HepG2 (cell line): ENCODE measurements around the gene H2AZ2. TPM values are rescaled to one million over a fixed set of nuclear protein-coding genes. Genes with fewer than 3 reads are reported as not detected.

Source experiments
- CCAR2 ChIP-seq: fragments of 200-400 bp; formaldehyde crosslinking; optimal IDR thresholded peaks from 2 replicates; pipeline ENCODE3; 2018; ENCODE audit warnings: low read depth, mild to moderate bottlenecking, low read length, moderate library complexity
- HOXA9 ChIP-seq: sonication (generic); formaldehyde crosslinking; IDR thresholded peaks from 2 replicates; pipeline ENCODE4 v1.8.1; 2022; ENCODE audit warnings: missing genetic modification reagents, mild to moderate bottlenecking, moderate library complexity, borderline replicate concordance
- MED1 ChIP-seq: sonication (generic); formaldehyde crosslinking; IDR thresholded peaks from 2 replicates; pipeline ENCODE4 v1.4.0; 2020; ENCODE audit warnings: missing genetic modification reagents
- NR2F1 ChIP-seq, 2 experiments: fragments of 450-650 bp in 1 of 2; formaldehyde crosslinking in 1 of 2; IDR thresholded peaks; 2 replicates each; pipeline versions ENCODE4 v1.5.0 to v1.6.1; 2016 to 2020; ENCODE audit warnings: mild to moderate bottlenecking in 1 of 2, missing compliant biosample characterization in 1 of 2, missing genetic modification reagents in 1 of 2, moderate library complexity in 1 of 2
- PAX8 ChIP-seq: sonication (generic); formaldehyde crosslinking; IDR thresholded peaks from 2 replicates; pipeline ENCODE4 v1.8.0; 2022; ENCODE audit warnings: mild to moderate bottlenecking, missing genetic modification reagents, borderline replicate concordance
- SOX6 ChIP-seq, 2 experiments: fragments of 450-650 bp in 1 of 2; sonication (generic) in 1 of 2; formaldehyde crosslinking in 1 of 2; IDR thresholded peaks; 2 replicates each; pipeline versions ENCODE4 v1.4.0 to v1.6.1; 2017 to 2020; ENCODE audit warnings: antibody characterized with exemption in 1 of 2, mild to moderate bottlenecking in 1 of 2, missing genetic modification reagents in 1 of 2
- SPEN ChIP-seq: sonication (generic); formaldehyde crosslinking; IDR thresholded peaks from 2 replicates; pipeline ENCODE4 v1.5.1; 2020; ENCODE audit warnings: low read depth, mild to moderate bottlenecking, missing genetic modification reagents
- TSC22D2 ChIP-seq: sonication (generic); formaldehyde crosslinking; IDR thresholded peaks from 2 replicates; pipeline ENCODE4 v1.5.1; 2020; ENCODE audit warnings: missing genetic modification reagents, mild to moderate bottlenecking, borderline replicate concordance
- U2AF2 ChIP-seq: fragments of 200-400 bp; formaldehyde crosslinking; IDR thresholded peaks from 2 replicates; pipeline ENCODE4 v1.6.1; 2017; ENCODE audit warnings: low read depth, mild to moderate bottlenecking, low read length
- ZKSCAN5 ChIP-seq: sonication (generic); formaldehyde crosslinking; IDR thresholded peaks from 2 replicates; pipeline ENCODE4 v1.5.1; 2020; ENCODE audit warnings: mild to moderate bottlenecking, missing genetic modification reagents
- ZNF234 ChIP-seq: sonication (generic); formaldehyde crosslinking; conservative IDR thresholded peaks from 2 replicates; pipeline ENCODE4 v1.5.1; 2020; ENCODE audit warnings: mild to moderate bottlenecking, missing genetic modification reagents
- ZNF382 ChIP-seq: sonication (generic); formaldehyde crosslinking; IDR thresholded peaks from 2 replicates; pipeline ENCODE4 v1.5.0; 2020; ENCODE audit warnings: missing genetic modification reagents, mild to moderate bottlenecking, borderline replicate concordance
- ZNF569 ChIP-seq: sonication (generic); formaldehyde crosslinking; IDR thresholded peaks from 2 replicates; pipeline ENCODE4 v1.5.0; 2020; ENCODE audit warnings: mild to moderate bottlenecking, missing genetic modification reagents, moderate library complexity, borderline replicate concordance
- ZNF607 ChIP-seq: sonication (generic); formaldehyde crosslinking; IDR thresholded peaks from 2 replicates; pipeline ENCODE4 v1.5.1; 2020; ENCODE audit warnings: missing genetic modification reagents, mild to moderate bottlenecking, borderline replicate concordance
- ZNF670 ChIP-seq: sonication (generic); formaldehyde crosslinking; IDR thresholded peaks from 2 replicates; pipeline ENCODE4 v1.8.0; 2022; ENCODE audit warnings: mild to moderate bottlenecking, missing genetic modification reagents, borderline replicate concordance
- ZNF746 ChIP-seq: sonication (generic); formaldehyde crosslinking; IDR thresholded peaks from 2 replicates; pipeline ENCODE4 v1.8.0; 2022; ENCODE audit warnings: mild to moderate bottlenecking, missing genetic modification reagents
- ZNF780A ChIP-seq: sonication (generic); formaldehyde crosslinking; IDR thresholded peaks from 2 replicates; pipeline ENCODE4 v1.8.0; 2022; ENCODE audit warnings: mild to moderate bottlenecking, missing genetic modification reagents, moderate library complexity
- polyA plus RNA-seq, 8 experiments: library from polyadenylated mRNA; depleted of rRNA in 3 of 8; stranded (reverse) in 7 of 8; unstranded in 1 of 8; fragments of >200 nt; fragmentation: Illumina TruSeq in 4 of 8; extraction: Trizol in 4 of 8; gene quantifications; 2 replicates each; pipeline versions ENCODE4 v1.2.1 to v1.2.3, GENCODE V29; 2011 to 2016; ENCODE audit warnings: low read depth in 4 of 8, missing spikeins in 1 of 8, mixed read lengths in 1 of 8; ENCODE audit not compliant: insufficient read depth in 1 of 8
- total RNA-seq, 5 experiments: library from RNA; depleted of rRNA; stranded (reverse); fragments of >200 nt; fragmentation: Illumina TruSeq; extraction: Trizol; gene quantifications; 2 replicates each; pipeline ENCODE4 v1.2.3, GENCODE V29; 2016; ENCODE audit warnings: low read depth in 1 of 5
- TF ChIP-seq, protein P1 (sequence below): IDR thresholded peaks from 2 replicates; pipeline ENCODE4 v1.6.1; 2012; ENCODE audit warnings: inconsistent platforms
- TF ChIP-seq, protein P2 (sequence below): sonication (generic); formaldehyde crosslinking; IDR thresholded peaks from 2 replicates; pipeline ENCODE4 v1.5.0; 2020; ENCODE audit warnings: mild to moderate bottlenecking, missing genetic modification reagents
- TF ChIP-seq, protein P3 (sequence below): sonication (generic); formaldehyde crosslinking; IDR thresholded peaks from 2 replicates; pipeline ENCODE4 v1.5.0; 2020; ENCODE audit warnings: mild to moderate bottlenecking, missing genetic modification reagents
- TF ChIP-seq, protein P4 (sequence below): sonication (generic); formaldehyde crosslinking; IDR thresholded peaks from 2 replicates; pipeline ENCODE4 v1.8.1; 2023; ENCODE audit warnings: missing genetic modification reagents, inconsistent platforms, borderline replicate concordance
- TF ChIP-seq, protein P5 (sequence below): sonication (generic); formaldehyde crosslinking; IDR thresholded peaks from 2 replicates; pipeline ENCODE4 v1.8.0; 2022; ENCODE audit warnings: mild to moderate bottlenecking, missing genetic modification reagents, moderate library complexity

The H2AZ2 gene
- total and polyA plus RNA-seq, 2 of the 13 experiments (the other 11 are each of a cell fraction or from before 2014, with no cell fraction given) = 121 to 223 TPM

DNA sequence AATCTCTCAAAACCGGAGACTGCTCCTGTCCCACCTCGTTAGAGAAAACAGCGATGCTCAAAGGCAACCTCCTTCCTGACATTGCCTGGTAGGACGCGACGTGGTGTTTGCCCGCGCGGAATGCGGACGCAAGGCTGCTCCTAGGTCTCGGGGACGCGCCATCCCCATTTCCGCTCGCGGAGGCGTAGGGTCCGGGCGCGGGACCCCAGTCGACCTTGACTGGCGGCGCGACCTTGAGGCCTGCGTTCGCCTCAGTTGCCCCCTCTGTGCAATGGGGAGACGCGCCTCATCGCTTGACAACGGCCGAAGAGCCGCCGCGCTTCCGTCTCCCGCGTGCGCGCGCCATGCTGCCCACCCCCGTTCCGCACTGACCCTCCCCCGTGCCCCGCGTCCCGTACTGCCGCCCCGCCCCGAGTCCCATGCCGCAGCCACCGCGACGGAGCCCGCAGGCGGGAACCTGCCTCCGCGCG is 51.8 kb downstream of the H2AZ2 start (continued):
- TF ChIP-seq ZNF670 (CRISPR knock-in tag) (peak; percentile 15; the same call in 1 of the 2 replicates), MED1 (peak; percentile 22), U2AF2 (no peak), TSC22D2 (CRISPR knock-in tag) (no peak), ZNF780A (CRISPR knock-in tag) (no peak), CCAR2 (no peak), PAX8 (0 out of 2 replicates have a peak, but pooled peaks have one; percentile 13), ZNF746 (CRISPR knock-in tag) (no peak), HOXA9 (CRISPR knock-in tag) (peak; percentile 92; the same call in 1 of the 2 replicates), SOX6 (IDR thresholded peaks at IDR 0.05) (no peak), SOX6 (CRISPR knock-in tag; IDR thresholded peaks at IDR 0.05) (peak; percentile 21; the same call in 1 of the 2 replicates), ZKSCAN5 (no peak), SPEN (peak; percentile 77), ZNF382 (CRISPR knock-in tag) (no peak), ZNF569 (CRISPR knock-in tag) (no peak), NR2F1 (CRISPR knock-in tag; IDR thresholded peaks at IDR 0.05) (no peak), ZNF234 (0 out of 2 replicates have a peak, but pooled peaks have one; percentile 14), ZNF607 (peak; percentile 66; the same call in 1 of the 2 replicates)
- TF ChIP-seq, protein P1, sequence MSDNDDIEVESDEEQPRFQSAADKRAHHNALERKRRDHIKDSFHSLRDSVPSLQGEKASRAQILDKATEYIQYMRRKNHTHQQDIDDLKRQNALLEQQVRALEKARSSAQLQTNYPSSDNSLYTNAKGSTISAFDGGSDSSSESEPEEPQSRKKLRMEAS = peak; percentile 92
- TF ChIP-seq, protein P2, sequence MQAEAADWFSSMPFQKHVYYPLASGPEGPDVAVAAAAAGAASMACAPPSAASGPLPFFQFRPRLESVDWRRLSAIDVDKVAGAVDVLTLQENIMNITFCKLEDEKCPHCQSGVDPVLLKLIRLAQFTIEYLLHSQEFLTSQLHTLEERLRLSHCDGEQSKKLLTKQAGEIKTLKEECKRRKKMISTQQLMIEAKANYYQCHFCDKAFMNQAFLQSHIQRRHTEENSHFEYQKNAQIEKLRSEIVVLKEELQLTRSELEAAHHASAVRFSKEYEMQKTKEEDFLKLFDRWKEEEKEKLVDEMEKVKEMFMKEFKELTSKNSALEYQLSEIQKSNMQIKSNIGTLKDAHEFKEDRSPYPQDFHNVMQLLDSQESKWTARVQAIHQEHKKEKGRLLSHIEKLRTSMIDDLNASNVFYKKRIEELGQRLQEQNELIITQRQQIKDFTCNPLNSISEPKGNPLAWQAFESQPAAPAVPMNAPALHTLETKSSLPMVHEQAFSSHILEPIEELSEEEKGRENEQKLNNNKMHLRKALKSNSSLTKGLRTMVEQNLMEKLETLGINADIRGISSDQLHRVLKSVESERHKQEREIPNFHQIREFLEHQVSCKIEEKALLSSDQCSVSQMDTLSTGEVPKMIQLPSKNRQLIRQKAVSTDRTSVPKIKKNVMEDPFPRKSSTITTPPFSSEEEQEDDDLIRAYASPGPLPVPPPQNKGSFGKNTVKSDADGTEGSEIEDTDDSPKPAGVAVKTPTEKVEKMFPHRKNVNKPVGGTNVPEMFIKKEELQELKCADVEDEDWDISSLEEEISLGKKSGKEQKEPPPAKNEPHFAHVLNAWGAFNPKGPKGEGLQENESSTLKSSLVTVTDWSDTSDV (CRISPR knock-in tag) = no peak
- TF ChIP-seq, protein P3, sequence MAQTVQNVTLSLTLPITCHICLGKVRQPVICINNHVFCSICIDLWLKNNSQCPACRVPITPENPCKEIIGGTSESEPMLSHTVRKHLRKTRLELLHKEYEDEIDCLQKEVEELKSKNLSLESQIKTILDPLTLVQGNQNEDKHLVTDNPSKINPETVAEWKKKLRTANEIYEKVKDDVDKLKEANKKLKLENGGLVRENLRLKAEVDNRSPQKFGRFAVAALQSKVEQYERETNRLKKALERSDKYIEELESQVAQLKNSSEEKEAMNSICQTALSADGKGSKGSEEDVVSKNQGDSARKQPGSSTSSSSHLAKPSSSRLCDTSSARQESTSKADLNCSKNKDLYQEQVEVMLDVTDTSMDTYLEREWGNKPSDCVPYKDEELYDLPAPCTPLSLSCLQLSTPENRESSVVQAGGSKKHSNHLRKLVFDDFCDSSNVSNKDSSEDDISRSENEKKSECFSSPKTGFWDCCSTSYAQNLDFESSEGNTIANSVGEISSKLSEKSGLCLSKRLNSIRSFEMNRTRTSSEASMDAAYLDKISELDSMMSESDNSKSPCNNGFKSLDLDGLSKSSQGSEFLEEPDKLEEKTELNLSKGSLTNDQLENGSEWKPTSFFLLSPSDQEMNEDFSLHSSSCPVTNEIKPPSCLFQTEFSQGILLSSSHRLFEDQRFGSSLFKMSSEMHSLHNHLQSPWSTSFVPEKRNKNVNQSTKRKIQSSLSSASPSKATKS (CRISPR knock-in tag) = no peak
- TF ChIP-seq, protein P4, sequence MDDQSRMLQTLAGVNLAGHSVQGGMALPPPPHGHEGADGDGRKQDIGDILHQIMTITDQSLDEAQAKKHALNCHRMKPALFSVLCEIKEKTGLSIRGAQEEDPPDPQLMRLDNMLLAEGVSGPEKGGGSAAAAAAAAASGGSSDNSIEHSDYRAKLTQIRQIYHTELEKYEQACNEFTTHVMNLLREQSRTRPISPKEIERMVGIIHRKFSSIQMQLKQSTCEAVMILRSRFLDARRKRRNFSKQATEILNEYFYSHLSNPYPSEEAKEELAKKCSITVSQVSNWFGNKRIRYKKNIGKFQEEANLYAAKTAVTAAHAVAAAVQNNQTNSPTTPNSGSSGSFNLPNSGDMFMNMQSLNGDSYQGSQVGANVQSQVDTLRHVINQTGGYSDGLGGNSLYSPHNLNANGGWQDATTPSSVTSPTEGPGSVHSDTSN (CRISPR knock-in tag) = no peak
- TF ChIP-seq, protein P5, sequence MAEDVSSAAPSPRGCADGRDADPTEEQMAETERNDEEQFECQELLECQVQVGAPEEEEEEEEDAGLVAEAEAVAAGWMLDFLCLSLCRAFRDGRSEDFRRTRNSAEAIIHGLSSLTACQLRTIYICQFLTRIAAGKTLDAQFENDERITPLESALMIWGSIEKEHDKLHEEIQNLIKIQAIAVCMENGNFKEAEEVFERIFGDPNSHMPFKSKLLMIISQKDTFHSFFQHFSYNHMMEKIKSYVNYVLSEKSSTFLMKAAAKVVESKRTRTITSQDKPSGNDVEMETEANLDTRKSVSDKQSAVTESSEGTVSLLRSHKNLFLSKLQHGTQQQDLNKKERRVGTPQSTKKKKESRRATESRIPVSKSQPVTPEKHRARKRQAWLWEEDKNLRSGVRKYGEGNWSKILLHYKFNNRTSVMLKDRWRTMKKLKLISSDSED = no peak
